ENCODE measurements around the gene ZNF507. TPM values are rescaled to one million over a fixed set of nuclear protein-coding genes. Genes with fewer than 3 reads are reported as not detected.
"Not testable (repeated sequence)": the region's sequence is repeated elsewhere in the genome, so short reads cannot be mapped to it uniquely, and the experiment has no call there.

The ZNF507 gene
- total RNA-seq, 1 experiment from 2014 or later: 4.2 TPM

DNA sequence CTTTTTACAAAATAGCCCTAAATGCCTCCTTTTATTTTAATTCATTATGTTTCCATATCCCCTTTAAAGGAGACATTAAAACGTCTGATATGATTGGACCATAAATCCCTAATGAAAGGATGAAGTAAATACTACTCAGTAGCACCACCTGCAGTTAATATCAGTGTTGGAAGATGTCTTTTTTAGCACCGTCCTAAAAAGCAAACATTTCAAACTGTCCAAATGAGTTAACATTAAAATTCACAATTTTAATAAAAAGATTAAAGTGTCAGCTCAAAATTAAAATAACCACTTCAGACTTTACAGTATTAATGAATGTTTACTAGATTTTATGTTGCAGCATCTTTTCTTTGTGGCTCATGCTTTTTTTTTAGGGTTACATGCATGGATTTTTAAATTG, 12.3 kb downstream of the ZNF507 start:
- Histone ChIP-seq H3K36me3 (peaks cover 86% of the 10 kb centered on the region), H3K4me3 (no peak overlapping the region), H3K9me3 (no peaks in the 10 kb centered on the region), H3K27me3 (no peaks in the 10 kb centered on the region)
- DNase-seq: no peak

DNA sequence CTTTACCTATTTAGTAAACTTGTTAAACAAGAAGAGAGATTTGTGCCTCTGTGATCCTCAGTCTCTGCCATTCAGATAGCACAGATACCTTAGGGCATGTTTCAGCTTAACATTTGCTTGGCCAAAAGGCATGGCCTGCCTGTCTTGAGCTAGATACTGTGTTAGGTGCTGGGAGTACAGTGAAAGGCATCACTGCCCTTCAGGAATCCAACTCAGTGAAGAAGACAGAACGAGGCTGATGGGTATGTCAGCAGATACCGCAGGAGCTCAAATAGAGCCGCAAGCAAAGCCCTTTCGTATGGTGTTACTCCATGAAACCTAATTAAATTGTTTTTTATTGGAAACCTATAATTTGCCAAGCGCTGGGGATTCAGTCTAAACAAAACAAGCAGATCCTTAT, 12.9 kb downstream of the ZNF507 start:
- peaks cover 83% of the 10 kb centered on the region for H3K36me3 ChIP-seq
- H3K4me3 ChIP-seq: no peak overlapping the region
- DNase-seq: no peak

DNA sequence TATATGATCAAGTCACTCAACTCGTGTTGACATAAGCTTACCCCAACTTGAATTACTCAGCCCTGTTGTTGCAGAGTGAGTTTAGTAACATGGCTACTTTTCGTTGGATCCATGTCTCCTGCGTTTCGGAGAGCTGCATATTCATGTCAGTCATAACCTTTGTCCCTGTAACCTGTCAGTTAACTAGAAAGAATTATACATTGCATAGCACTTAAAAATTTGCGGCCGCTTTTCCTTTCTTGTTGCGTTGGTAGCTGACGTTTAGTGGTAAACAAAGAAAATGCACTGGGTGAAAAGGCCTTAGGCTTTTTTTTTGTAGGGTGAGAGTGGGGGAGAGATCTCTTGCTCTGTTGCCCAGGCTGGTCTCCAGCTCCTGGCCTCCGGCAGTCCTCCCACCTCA, 14.2 kb downstream of the ZNF507 start:
- peaks cover 81% of the 10 kb centered on the region for H3K36me3 ChIP-seq

More for the DNA sequence above, 12.9 kb downstream of the ZNF507 start:
- Histone ChIP-seq H3K27me3 (no peaks in the 10 kb centered on the region), H3K9me3 (no peaks in the 10 kb centered on the region)

DNA sequence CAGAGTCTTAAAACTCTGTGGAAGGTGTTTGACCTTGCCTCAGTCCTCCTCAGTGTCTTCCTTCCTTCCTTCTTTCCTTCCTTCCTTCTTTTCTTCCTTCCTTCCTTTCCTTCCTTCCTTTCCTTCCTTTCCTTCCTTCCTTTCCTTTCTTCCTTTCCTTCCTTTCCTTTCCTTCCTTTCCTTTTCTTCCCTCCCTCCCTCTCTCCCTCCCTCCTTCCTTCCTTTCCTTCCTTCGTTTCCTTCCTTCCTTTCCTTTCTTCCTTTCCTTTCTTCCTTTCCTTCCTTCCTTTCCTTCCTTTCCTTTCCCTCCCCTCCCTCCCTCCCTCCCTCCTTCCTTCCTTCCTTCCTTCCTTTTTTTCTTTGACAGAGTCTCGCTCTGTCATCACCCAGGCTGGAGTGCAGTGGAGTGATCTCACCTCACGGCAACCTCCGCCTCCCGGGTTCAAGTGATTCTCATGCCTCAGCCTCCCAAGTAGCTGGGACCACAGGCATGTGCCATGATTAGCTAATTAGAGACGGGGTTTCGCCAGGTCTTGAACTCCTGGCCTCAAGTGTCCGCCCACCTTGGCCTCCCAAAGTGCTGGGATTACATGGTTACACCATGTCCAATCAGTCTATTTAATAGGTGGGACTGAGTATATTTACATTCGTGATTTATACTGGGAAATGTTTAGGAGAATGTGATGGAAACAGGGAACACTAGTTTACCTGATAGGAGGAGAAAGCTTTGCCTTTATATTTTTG, 16.3 kb downstream of the ZNF507 start:
- no peak overlapping the region for H3K4me3 ChIP-seq
- no peaks in the 10 kb centered on the region for H3K9me3 ChIP-seq
- DNase-seq: no peak
- no peaks in the 10 kb centered on the region for H3K27me3 ChIP-seq
- H3K36me3 ChIP-seq: peaks cover 83% of the 10 kb centered on the region

More for the DNA sequence above, 14.2 kb downstream of the ZNF507 start:
- Histone ChIP-seq H3K9me3 (no peaks in the 10 kb centered on the region), H3K4me3 (no peak overlapping the region), H3K27me3 (no peaks in the 10 kb centered on the region)
- DNase-seq: no peak

DNA sequence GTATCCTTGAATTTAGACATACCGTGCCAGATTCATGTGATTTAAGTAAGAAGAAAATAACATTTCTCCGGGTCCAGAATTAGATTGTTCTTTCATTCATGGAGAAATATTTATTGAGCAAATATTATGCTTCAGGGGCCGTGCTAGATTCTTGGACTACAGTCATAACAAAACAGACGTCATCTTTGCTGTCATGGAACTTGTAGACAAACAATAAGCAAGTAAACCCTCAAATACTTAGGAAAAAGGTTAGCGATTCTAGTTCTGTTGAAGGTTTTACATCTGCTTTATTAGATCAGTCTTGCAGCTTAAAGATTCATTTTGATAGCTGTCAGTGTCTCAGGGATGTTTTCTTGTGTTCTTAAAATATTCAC, 16.9 kb downstream of the ZNF507 start:
- no peak for DNase-seq
- H3K27me3 ChIP-seq: no peaks in the 10 kb centered on the region
- peaks cover 81% of the 10 kb centered on the region for H3K36me3 ChIP-seq
- no peak overlapping the region for H3K4me3 ChIP-seq
- H3K9me3 ChIP-seq: no peaks in the 10 kb centered on the region

DNA sequence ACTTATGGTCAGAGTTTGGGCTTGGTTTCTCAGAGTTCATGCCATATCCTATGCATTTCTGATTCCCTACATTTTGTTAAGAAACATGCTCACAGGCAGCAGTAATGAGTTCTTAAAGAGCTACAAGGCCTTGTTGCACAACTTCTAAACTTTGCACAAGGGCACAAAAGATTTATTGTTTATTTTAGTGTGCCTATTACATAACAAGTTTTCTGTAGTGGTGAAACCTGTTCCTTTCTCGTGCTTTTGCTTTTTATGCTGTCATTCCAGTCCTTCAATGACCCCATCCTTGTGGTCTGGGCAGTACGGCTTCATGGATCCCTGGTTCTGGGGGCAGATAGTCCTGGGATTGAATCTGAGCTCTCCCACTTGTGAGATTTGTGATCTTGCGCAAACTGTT, 17.8 kb downstream of the ZNF507 start:
- DNase-seq: no peak
- no peaks in the 10 kb centered on the region for H3K9me3 ChIP-seq
- no peaks in the 10 kb centered on the region for H3K27me3 ChIP-seq
- peaks cover 78% of the 10 kb centered on the region for H3K36me3 ChIP-seq
- no peak overlapping the region for H3K4me3 ChIP-seq

DNA sequence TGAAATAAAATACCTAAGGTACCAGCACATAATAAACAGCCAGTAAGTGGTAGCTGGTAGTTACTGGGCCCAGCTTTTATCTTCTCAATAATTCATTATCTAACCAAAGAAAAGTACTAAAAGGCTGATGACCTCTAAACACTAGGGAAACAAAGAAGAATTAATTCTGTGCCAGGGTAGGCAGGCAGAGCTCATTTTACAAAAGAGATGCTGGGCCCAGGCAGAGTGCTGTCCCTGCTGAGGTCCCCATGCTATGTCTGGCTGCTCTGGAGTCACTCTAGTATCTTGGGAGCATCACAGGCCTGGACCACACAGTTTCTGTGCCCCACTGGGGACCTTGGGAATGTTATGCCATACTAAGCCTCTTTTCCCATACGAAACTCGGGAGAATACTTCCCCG, 18.2 kb downstream of the ZNF507 start:
- peaks cover 77% of the 10 kb centered on the region for H3K36me3 ChIP-seq
- DNase-seq: no peak
- H3K27me3 ChIP-seq: no peaks in the 10 kb centered on the region
- no peaks in the 10 kb centered on the region for H3K9me3 ChIP-seq
- H3K4me3 ChIP-seq: no peak overlapping the region

DNA sequence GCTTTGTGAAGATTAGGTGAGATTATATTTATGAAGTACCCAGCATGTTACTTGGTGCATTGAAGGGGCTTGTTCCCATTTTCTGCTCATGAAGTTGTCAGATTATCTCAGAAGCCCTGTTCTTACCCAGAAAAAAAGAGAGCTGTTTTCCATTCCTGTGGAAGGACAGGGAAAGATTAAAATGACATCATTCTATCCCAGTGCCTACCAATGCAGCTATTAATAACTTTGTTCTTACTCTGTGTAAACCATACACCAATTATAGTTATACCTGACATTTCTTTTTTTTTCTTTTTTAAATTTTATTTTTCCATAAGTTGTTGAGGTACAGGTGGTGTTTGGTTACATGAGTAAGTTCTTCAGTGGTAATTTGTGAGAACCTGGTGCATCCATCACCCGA, 18.6 kb downstream of the ZNF507 start:
- Histone ChIP-seq H3K27me3 (no peaks in the 10 kb centered on the region), H3K36me3 (peaks cover 77% of the 10 kb centered on the region), H3K4me3 (no peak overlapping the region), H3K9me3 (no peaks in the 10 kb centered on the region)
- DNase-seq: no peak

DNA sequence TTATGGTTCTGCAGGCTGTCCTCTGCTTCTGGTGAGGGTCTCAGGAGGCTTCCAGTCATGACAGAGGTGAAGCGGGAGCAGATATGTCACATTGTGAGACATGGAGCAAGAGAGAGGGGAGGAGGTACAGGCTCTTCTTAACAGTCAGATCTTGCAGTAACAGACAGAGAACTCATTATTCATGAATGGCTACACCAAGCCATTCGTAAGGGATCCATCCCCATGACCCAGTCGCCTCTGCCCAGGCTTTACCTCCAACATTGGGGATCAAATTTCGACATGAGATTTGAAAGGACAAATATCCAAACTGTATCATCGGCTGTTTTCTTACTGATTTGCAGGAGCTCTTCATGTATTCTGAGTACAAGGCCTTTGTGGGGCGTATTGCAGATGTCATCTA, 21.7 kb downstream of the ZNF507 start:
- Histone ChIP-seq H3K9me3 (peaks cover 3% of the 10 kb centered on the region), H3K36me3 (peaks cover 80% of the 10 kb centered on the region), H3K4me3 (no peak overlapping the region), H3K27me3 (no peaks in the 10 kb centered on the region)
- DNase-seq: no peak

DNA sequence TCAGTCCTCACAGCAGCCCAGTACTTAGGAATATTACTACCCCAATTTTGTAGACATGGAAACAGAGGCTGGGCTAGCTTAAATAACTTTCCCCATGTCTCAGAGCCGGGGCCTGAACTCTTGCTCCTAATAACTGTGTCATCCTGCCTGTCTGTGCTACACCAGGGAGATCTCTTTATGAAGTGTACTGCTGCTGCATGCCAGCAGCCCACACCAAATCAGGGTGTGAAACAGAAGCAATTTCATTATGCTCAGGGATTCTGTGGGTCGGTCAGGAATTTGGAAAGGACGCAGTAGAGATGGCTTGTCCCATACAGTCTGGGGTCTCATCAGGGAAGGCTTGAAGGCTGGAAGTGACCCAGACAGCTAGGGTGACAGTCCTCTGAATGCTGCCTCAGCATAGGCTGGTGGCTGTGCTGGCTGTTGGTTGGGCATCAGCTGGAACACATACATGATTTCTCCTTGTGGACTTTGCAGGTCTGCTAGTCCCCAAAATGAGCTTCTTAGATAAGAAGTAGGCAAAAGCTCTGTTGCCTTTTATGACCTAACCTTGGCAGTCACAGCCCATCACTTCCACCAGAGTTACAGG, 22.6 kb downstream of the ZNF507 start:
- no peak overlapping the region for H3K4me3 ChIP-seq
- DNase-seq: no peak
- H3K27me3 ChIP-seq: no peaks in the 10 kb centered on the region
- peaks cover 10% of the 10 kb centered on the region for H3K9me3 ChIP-seq
- peaks cover 84% of the 10 kb centered on the region for H3K36me3 ChIP-seq

DNA sequence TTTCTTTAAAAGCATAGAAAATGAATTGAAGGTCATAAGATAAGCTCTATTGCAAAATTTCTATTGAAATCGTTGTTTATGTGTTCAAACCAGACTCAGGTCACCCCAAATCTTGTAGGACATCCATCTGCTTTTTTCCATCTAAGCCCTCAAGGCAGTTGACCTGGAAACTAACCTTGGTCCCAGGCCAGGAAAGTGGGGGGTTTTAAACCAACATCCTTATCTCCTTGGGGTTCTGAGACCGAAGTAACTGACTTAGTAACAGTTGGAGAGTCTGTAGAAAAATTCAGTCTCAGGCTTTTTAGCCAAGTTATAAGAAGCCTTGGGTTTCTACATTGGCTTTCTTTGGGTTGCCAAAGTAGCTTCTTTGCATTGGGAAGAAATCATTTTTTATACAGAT, 23.4 kb downstream of the ZNF507 start:
- DNase-seq: no peak
- peaks cover 77% of the 10 kb centered on the region for H3K36me3 ChIP-seq
- no peak overlapping the region for H3K4me3 ChIP-seq
- H3K9me3 ChIP-seq: peaks cover 10% of the 10 kb centered on the region
- H3K27me3 ChIP-seq: no peaks in the 10 kb centered on the region

DNA sequence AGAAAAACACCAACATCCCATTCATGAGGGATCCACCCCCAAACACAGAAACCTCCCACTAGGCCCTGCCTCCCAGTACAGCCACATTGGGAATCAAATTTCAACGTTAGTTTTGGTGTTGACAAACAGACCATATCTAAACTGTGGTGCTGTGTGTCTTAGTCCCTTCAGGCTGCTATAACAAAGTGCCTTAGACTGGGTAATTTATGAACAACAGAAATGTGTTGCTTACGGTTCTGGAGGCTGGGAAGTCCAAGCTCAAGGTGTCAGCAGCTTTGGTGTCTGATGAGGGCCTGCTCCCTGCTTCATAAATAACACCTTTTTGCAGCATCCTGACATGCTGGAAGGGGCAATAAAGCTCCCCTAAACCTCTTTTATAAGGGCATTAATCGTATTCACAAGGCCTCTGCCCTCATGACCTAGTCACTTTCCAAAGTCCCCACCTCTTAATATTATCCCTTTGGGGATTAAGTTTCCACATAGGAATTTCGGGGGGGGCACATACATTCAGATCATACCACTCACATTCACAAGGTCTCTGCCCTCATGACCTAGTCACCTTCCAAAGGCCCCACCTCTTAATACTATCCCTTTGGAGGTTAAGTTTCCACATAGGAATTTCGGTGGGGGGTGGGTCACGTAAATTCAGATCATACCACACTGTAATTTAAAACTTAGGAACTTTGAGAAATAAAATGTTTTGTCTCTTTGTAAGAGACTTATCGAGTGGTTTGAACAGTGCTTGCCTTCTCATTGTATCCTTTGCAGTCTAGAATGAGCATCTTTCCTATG, 27.5 kb downstream of the ZNF507 start:
- H3K9me3 ChIP-seq: peaks cover 10% of the 10 kb centered on the region
- no peak overlapping the region for H3K4me3 ChIP-seq
- peaks cover 77% of the 10 kb centered on the region for H3K36me3 ChIP-seq
- DNase-seq: peak; percentile 31
- no peaks in the 10 kb centered on the region for H3K27me3 ChIP-seq

DNA sequence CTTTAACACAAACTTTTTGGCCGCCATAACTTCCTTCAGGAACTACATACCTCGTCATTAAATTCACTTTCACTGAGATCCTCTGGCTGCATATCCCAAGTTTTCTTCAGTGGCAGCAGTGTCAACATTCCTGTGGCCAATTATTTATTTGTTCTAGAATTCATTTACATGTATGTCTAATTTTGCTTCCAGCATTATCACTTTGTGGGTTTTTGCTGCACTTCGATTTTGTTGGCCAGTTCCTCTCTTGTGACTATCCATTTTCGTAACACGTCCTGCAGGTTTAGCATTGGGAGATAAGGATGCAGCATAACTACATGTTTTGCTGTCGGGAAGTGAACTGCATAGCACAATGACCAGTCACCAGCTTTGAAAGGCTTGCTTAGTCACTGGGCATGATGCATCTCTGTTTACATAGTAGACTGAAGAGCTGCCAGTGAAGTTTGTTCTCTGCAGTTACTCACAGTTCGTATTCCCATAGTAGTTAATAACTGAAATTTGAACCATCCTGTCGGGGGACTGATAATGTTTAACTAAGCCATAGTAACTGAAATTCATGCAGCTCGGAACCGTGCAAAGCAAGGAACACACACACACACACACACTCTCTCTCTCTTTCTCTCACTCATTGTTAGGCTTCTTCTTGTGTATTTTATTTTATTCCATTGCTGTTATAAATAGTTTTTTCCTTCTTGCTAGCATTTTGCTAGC, 28.3 kb downstream of the ZNF507 start:
- Histone ChIP-seq H3K36me3 (peaks cover 73% of the 10 kb centered on the region), H3K4me3 (no peak overlapping the region), H3K27me3 (no peaks in the 10 kb centered on the region), H3K9me3 (peaks cover 10% of the 10 kb centered on the region)
- DNase-seq: peak; percentile 89

DNA sequence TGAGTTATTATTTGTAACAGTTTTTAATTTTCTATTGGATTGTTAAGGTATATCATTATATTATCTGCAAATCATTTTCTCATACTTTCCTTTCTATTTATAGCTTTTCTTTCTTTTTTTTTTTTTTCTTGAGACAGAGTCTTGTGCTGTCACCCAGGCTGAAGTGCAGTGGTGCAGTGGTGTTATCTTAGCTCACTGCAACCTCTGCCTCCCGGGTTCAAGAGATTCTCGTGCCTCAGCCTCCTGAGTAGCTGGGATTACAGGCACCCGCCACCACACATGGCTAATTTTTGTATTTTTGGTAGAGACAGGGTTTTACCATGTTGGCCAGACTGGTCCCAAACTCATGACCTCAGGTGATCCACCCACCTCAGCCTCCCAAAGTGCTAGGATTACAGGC, 29.0 kb downstream of the ZNF507 start:
- not testable (repeated sequence) for H3K4me3 ChIP-seq

DNA sequence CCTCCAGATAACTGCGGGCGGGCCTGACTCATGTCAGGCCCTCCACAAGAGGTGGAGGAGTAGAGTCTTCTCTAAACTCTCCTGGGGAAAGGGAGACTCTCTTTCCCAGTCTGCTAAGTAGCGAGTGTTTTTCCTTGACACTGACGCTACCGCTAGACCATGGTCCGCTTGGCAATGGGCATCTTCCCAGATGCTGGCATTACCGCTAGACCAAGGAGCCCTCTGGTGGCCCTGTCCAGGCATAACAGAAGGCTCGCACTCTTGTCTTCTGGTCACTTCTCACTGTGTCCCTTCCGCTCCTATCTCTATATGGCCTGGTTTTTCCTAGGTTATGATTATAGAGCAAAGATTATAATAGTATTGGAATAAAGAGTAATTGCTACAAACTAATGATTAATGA, 31.7 kb downstream of the ZNF507 start:
- peak; percentile 7 for DNase-seq
- H3K36me3 ChIP-seq: peaks cover 56% of the 10 kb centered on the region
- not testable (repeated sequence) for H3K4me3 ChIP-seq, H3K9me3 ChIP-seq, H3K27me3 ChIP-seq

More for the DNA sequence above, 29.0 kb downstream of the ZNF507 start:
- Histone ChIP-seq H3K9me3 (peaks cover 10% of the 10 kb centered on the region), H3K36me3 (peaks cover 66% of the 10 kb centered on the region)
- DNase-seq, H3K27me3 ChIP-seq: not testable (repeated sequence)

DNA sequence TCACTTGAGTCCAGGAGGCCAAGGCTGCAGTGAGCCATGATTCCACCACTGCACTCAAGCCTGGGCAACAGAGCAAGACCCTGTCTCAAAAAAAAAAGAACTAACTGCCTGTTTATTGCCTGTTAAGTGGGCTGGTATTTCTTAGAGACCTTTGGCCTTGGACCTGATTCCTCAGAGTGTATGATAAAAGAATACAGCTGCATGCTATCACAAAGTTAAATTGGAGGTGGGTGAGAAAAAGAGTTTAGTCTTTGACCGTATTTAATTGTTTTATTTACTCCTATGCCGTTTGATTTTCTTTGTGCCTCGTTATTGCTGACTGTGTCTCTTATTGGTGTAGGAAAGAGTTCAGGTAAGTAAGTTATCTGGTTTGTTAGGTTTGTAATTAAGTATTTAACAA, 34.9 kb downstream of the ZNF507 start:
- DNase-seq: no peak
- Histone ChIP-seq H3K27me3 (no peaks in the 10 kb centered on the region), H3K4me3 (no peak overlapping the region), H3K9me3 (no peaks in the 10 kb centered on the region), H3K36me3 (peaks cover 62% of the 10 kb centered on the region)

Data from MG63 (cell line).